Loucy (cell line): Measurements from ENCODE around the gene USP7.

Experiments used
- H2AFZ ChIP-seq: fragments of 200-600 bp; sonication (generic); 2 replicates; pipeline ENCODE4 v1.6.0; 2016; ENCODE audit warnings: antibody characterized with exemption, mild to moderate bottlenecking, low read length, moderate library complexity
- H3F3A ChIP-seq: fragments of 200-600 bp; 2 replicates; pipeline ENCODE4 v1.6.0; 2016; ENCODE audit warnings: antibody characterized with exemption, low read depth, mild to moderate bottlenecking
- H3K27me3 ChIP-seq: fragments of 200-600 bp; sonication (generic); 2 replicates; pipeline ENCODE4 v1.6.1; 2014; ENCODE audit warnings: low read length, mild to moderate bottlenecking; ENCODE audit not compliant: insufficient read depth, poor library complexity, severe bottlenecking
- H3K36me3 ChIP-seq: fragments of 200-600 bp; sonication (generic); 2 replicates; pipeline ENCODE4 v1.6.1; 2016; ENCODE audit warnings: low read length; ENCODE audit not compliant: insufficient read depth
- H3K4me1 ChIP-seq: fragments of 200-600 bp; sonication (generic); 2 replicates; pipeline ENCODE4 v1.5.1; 2014; ENCODE audit warnings: low read length, mild to moderate bottlenecking; ENCODE audit not compliant: insufficient read depth, poor library complexity, severe bottlenecking
- H3K4me2 ChIP-seq: fragments of 200-600 bp; sonication (generic); 2 replicates; pipeline ENCODE4 v1.6.0; 2014; ENCODE audit warnings: antibody characterized with exemption, low read length, low read depth, mild to moderate bottlenecking; ENCODE audit not compliant: poor library complexity, severe bottlenecking
- H3K4me3 ChIP-seq: fragments of 200-600 bp; sonication (generic); 2 replicates; pipeline ENCODE4 v1.5.1; 2014; ENCODE audit warnings: low read length, mild to moderate bottlenecking, mixed read lengths; ENCODE audit not compliant: poor library complexity, severe bottlenecking
- H3K79me2 ChIP-seq: fragments of 200-600 bp; sonication (generic); 2 replicates; pipeline ENCODE4 v1.6.1; 2014; ENCODE audit warnings: low read length; ENCODE audit not compliant: insufficient read depth
- H3K9ac ChIP-seq: fragments of 200-600 bp; sonication (generic); 2 replicates; pipeline ENCODE4 v1.6.0; 2014; ENCODE audit warnings: mild to moderate bottlenecking, low read depth, low read length, moderate library complexity; ENCODE audit not compliant: poor library complexity, severe bottlenecking
- H3K9me2 ChIP-seq: fragments of 200-600 bp; sonication (generic); replicated peaks from 2 replicates; pipeline ENCODE4 v1.6.1; 2016; ENCODE audit warnings: low read depth, low read length, mixed read lengths
- H3K9me3 ChIP-seq: fragments of 200-600 bp; sonication (generic); 2 replicates; pipeline ENCODE4 v1.6.1; 2014; ENCODE audit warnings: mild to moderate bottlenecking, antibody characterized with exemption, low read length, low read depth; ENCODE audit not compliant: insufficient read depth
- H4K20me1 ChIP-seq: fragments of 200-600 bp; sonication (generic); 2 replicates; pipeline ENCODE4 v1.6.0; 2014; ENCODE audit warnings: antibody characterized with exemption, low read length, mild to moderate bottlenecking; ENCODE audit not compliant: insufficient read depth, poor library complexity, severe bottlenecking
- EZH2phosphoT487 ChIP-seq: fragments of 200-600 bp; IDR thresholded peaks from 2 replicates; pipeline ENCODE4 v1.6.1; 2018; ENCODE audit warnings: antibody characterized with exemption, mild to moderate bottlenecking, moderate library complexity, borderline replicate concordance
- TF ChIP-seq, protein P1 (sequence below): fragments of 200-600 bp; sonication (generic); conservative IDR thresholded peaks from 2 replicates; pipeline ENCODE4 v1.5.1; 2014; ENCODE audit warnings: mild to moderate bottlenecking, antibody characterized with exemption, low read length

Gene USP7

DNA sequence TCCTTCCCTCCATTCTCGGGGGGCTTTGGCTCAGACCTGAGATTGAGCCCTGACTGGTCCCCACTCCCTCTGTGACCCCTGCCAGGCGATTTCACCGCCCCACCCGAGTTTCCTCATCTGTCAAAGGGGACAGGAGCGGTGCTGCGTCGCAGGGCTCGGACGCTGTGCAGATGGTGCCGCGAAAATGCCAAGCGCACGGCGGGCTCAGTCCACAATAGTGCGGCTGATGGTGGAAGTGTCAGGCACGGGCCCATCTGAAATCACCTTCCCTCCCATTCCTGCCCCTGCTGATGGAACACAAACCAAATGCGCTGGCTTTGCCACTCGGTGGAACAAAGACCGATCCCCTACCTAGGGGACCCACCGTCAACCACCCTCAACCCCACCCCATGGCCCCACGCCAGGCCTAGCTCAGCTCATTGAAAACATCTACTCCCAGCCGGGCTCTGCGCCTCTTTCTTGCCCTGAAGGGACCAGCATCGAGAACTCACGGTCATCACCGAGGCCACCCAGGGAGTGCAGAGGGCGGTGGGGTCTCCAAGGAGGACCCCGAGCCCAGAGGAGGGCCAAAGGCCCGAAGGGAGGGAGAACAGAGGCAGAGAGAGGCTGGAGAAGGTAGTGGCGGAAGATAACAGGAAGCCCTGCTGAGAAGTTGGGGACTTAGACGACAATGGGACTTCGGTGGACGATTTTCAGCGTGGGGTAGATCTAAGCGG lies 96.3 kb downstream of the USP7 start:
- Histone ChIP-seq H3F3A (no peaks in the 10 kb centered on the region), H3K9me3 (no peaks in the 10 kb centered on the region), H4K20me1 (peaks cover 30% of the 10 kb centered on the region), H3K27me3 (no peaks in the 10 kb centered on the region), H3K9ac (peak overlapping the region; percentile 92), H3K36me3 (no peaks in the 10 kb centered on the region), H3K9me2 (no peaks in the 10 kb centered on the region), H3K4me1 (peaks cover 14% of the 10 kb centered on the region), H3K4me3 (peak overlapping the region; percentile 94), H2AFZ (no peak overlapping the region), H3K79me2 (peaks cover 57% of the 10 kb centered on the region), H3K4me2 (peak overlapping the region; percentile 85)
- TF ChIP-seq EZH2phosphoT487 = no peak
- TF ChIP-seq, protein P1, sequence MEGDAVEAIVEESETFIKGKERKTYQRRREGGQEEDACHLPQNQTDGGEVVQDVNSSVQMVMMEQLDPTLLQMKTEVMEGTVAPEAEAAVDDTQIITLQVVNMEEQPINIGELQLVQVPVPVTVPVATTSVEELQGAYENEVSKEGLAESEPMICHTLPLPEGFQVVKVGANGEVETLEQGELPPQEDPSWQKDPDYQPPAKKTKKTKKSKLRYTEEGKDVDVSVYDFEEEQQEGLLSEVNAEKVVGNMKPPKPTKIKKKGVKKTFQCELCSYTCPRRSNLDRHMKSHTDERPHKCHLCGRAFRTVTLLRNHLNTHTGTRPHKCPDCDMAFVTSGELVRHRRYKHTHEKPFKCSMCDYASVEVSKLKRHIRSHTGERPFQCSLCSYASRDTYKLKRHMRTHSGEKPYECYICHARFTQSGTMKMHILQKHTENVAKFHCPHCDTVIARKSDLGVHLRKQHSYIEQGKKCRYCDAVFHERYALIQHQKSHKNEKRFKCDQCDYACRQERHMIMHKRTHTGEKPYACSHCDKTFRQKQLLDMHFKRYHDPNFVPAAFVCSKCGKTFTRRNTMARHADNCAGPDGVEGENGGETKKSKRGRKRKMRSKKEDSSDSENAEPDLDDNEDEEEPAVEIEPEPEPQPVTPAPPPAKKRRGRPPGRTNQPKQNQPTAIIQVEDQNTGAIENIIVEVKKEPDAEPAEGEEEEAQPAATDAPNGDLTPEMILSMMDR = no peak

DNA sequence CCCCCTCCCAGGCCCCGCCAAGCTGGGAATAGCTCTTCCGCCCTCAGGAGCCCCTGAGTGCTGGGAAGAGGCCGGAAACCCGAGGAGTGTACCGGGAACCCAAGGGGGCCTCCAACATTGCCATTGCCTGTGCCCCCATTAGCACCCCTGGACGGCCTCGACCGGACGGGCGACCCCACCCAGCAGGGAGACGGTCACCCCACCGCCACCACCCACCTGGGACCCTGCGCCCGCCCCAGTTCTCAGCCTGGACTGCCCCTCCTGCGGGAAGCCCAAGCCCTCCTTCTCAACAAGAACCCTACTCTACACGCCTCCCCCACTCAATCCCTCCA lies 96.9 kb downstream of the USP7 start:
- peaks cover 63% of the 10 kb centered on the region for H3K79me2 ChIP-seq
- peak overlapping the region; percentile 92 for H3K9ac ChIP-seq
- no peaks in the 10 kb centered on the region for H3K9me3 ChIP-seq
- peaks cover 14% of the 10 kb centered on the region for H3K4me1 ChIP-seq
- TF ChIP-seq, protein P1 = no peak
- TF ChIP-seq EZH2phosphoT487 = no peak
- H3K4me3 ChIP-seq = peak overlapping the region; percentile 94
- H3K27me3 ChIP-seq = no peaks in the 10 kb centered on the region
- H2AFZ ChIP-seq = no peak overlapping the region
- peak overlapping the region; percentile 85 for H3K4me2 ChIP-seq
- no peaks in the 10 kb centered on the region for H3F3A ChIP-seq
- H3K36me3 ChIP-seq = no peaks in the 10 kb centered on the region
- H3K9me2 ChIP-seq = no peaks in the 10 kb centered on the region
- H4K20me1 ChIP-seq = peaks cover 30% of the 10 kb centered on the region

DNA sequence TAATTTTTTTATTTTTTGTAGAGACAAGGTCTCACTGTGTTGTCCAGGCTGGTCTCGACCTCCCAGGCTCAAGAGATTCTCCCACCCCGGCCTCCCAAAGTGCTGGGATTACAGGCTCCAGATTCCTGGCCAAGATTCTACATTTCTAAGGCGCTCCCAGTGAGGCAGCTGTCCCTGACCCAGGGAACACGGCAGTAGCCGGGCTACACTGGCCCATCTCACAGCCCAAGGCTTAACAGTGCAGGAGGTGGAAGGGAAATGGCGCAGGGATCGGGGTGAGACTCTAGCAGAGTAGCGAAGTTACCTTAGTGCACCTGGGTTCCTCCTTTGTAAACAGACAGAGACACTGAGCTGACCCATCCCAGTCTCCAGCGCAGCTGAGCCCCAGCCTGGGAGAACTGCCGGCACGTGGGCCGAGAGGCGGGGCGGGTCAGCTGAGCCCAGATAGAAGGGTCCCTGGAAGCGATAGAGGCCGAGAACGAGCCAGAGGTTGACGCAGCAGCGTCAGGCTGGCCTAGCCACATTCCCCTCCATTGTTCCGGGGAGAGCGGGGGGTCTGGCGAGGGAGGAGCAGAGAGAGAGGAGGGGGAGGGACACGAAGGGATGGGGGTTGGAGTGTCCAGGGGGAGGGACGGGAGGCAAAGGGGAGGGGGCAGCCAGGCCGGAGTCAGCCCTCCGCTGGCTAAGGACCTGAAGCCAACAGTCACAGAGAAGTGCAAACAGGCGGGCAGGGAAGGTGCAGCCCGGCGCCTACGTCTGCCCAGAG lies 97.4 kb downstream of the USP7 start:
- H4K20me1 ChIP-seq = peaks cover 33% of the 10 kb centered on the region
- H3F3A ChIP-seq = no peaks in the 10 kb centered on the region
- no peaks in the 10 kb centered on the region for H3K9me2 ChIP-seq
- H3K36me3 ChIP-seq = no peaks in the 10 kb centered on the region
- no peaks in the 10 kb centered on the region for H3K27me3 ChIP-seq
- H3K9ac ChIP-seq = peak overlapping the region; percentile 92
- H3K4me3 ChIP-seq = peak overlapping the region; percentile 94
- peaks cover 14% of the 10 kb centered on the region for H3K4me1 ChIP-seq
- no peak overlapping the region for H2AFZ ChIP-seq
- peaks cover 68% of the 10 kb centered on the region for H3K79me2 ChIP-seq
- no peaks in the 10 kb centered on the region for H3K9me3 ChIP-seq
- TF ChIP-seq, protein P1 = no peak
- no peak for TF ChIP-seq EZH2phosphoT487
- H3K4me2 ChIP-seq = peak overlapping the region; percentile 85
